ENCODE data around the gene MTX1. TPM values are rescaled to one million over a fixed set of nuclear protein-coding genes. Genes with fewer than 3 reads are reported as not detected.
A peak's percentile ranks its signal among the peaks of the same experiment; 100 is the strongest.

MTX1 gene
- total RNA-seq, 4 donors from 2014 or later: 34.1 to 52.8 (median 38.0) TPM

- no peak overlapping the region for H3K27ac ChIP-seq (replicated peaks in 1 of 4)
- H3K27me3 ChIP-seq: peaks cover 0 to 11% (median 10%) of the 10 kb centered on the region in 4 donors
- DNase-seq (ENCODE audit: extremely low spot score): peak; percentile 39
- WGBS: 77% methylated on average over 5 of the region's 5 CpGs
- no peaks in the 10 kb centered on the region for H3K9me3 ChIP-seq
- TF ChIP-seq CTCF (IDR thresholded peaks at IDR 0.05): no peak
- TF ChIP-seq EP300 (IDR thresholded peaks at IDR 0.05): no peak
- H3K36me3 ChIP-seq: peaks cover 0 to 26% (median 23%) of the 10 kb centered on the region in 4 donors
- intact Hi-C loops (cut with DNase I): no loop called here
- H3K4me3 ChIP-seq: no peak overlapping the region
- H3K4me1 ChIP-seq: peaks cover 37 to 54% (median 53%) of the 10 kb centered on the region in 4 donors
These were observed 39.0 kb upstream of the MTX1 start for GRCh38 chr1:155169541-155169940.

GRCh38 chr1:155170101-155170785, 38.3 kb upstream of the MTX1 start:
- H3K27me3 ChIP-seq: peaks cover 0 to 17% (median 14%) of the 10 kb centered on the region in 4 donors
- no peak for DNase-seq (ENCODE audit: extremely low spot score)
- H3K36me3 ChIP-seq: peaks cover 0 to 26% (median 23%) of the 10 kb centered on the region in 4 donors
- no peak overlapping the region for H3K4me3 ChIP-seq
- WGBS: 72% methylated on average over 2 of the region's 2 CpGs
- H3K27ac ChIP-seq (replicated peaks in 1 of 4): no peak overlapping the region
- intact Hi-C loops (cut with DNase I): loop anchor here (5.0 kb wide), 1 partner anchor 43 kb away; the partner anchor contains the start of gene EFNA1
- H3K9me3 ChIP-seq: no peaks in the 10 kb centered on the region
- H3K4me1 ChIP-seq: peaks cover 37 to 60% (median 55%) of the 10 kb centered on the region in 4 donors
- TF ChIP-seq EP300 (IDR thresholded peaks at IDR 0.05) (no peak), POLR2A (IDR thresholded peaks at IDR 0.05; ENCODE audit: low read depth) (no peak), CTCF (IDR thresholded peaks at IDR 0.05) (no peak), POLR2AphosphoS5 (IDR thresholded peaks at IDR 0.05) (no peak)

DNA sequence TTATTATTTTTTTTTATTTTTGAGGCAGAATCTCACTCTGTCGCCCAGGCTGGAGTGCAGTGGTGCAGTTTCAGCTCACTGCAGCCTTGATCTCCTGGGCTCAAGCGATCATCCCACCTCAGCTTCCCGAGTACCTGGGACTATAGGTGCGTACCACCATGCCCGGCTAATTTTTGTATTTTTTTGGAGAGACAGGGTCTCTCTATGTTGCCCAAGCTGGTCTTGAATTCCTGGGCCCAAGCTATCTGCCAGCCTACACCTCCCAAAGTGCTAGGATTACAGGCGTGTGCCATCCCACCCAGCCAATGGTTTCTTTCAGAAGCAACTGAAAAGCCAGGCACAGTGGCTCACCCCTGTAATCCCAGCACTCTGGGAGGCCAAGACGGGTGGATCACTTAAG, 37.7 kb upstream of the MTX1 start:
- whole genome bisulfite sequencing: 88% methylated on average over 7 of the region's 7 CpGs
- TF ChIP-seq EP300 (IDR thresholded peaks at IDR 0.05) (no peak), POLR2AphosphoS5 (IDR thresholded peaks at IDR 0.05) (no peak), CTCF (IDR thresholded peaks at IDR 0.05) (no peak), POLR2A (IDR thresholded peaks at IDR 0.05; ENCODE audit: low read depth) (no peak)
- no peak overlapping the region for H3K27ac ChIP-seq (replicated peaks in 1 of 4)
- no peak for DNase-seq (ENCODE audit: extremely low spot score)
- intact Hi-C loops (cut with DNase I): loop anchor here (5.0 kb wide), 1 partner anchor 44 kb away; the partner anchor contains the start of gene EFNA1
- H3K4me1 ChIP-seq: peaks cover 37 to 60% (median 53%) of the 10 kb centered on the region in 4 donors
- peaks cover 0 to 26% (median 23%) of the 10 kb centered on the region in 4 donors for H3K36me3 ChIP-seq
- H3K4me3 ChIP-seq: no peak overlapping the region
- H3K27me3 ChIP-seq: peaks cover 0 to 23% (median 14%) of the 10 kb centered on the region in 4 donors
- no peaks in the 10 kb centered on the region for H3K9me3 ChIP-seq

DNA sequence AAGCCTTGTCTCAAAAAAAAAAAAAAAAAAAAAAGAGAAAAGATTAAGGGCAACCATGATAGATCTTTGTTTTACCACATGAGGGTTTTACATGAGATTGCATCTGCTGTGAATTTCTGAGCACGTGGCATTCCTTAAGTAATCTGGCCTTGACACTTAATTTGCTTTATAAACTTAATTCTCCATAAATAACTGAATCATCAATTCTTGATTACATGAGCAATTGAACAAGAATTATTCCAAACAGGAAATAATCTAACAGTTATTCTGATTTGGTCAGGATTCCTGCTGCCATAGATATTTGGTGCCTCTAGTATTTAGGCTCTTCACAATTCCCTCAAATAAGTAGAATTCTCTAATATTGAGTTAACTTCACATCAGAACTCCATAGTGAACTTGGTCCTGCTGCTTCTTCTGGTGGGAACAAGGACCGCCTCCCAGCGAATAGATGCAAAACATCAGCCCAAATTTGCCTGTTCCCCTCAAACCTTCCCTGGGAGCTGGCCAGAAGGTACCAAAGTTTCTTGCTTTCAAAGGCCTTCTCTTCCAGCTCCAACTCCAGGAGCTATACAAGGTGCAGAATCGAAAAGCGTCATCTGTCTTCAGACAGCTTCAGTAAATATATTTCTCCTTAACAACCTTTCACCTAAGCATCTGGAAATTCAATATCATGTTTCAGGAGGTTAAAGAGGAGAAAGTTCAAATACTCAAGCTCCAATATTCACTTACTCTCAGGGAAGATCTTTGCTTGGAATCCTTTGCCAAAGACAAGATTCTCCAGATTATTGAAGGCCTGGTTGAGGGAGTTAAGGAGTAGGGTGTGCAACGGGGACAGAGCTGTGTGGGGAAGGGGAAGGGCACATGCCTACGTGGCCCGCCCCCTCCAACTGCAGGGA, 36.4 kb upstream of the MTX1 start:
- Histone ChIP-seq H3K27ac (replicated peaks in 1 of 4) (peak overlapping the region; percentile 91 to 97 (median 94)), H3K27me3 (peaks cover 0 to 24% (median 14%) of the 10 kb centered on the region in 4 donors), H3K9me3 (no peaks in the 10 kb centered on the region), H3K36me3 (peaks cover 0 to 26% (median 23%) of the 10 kb centered on the region in 4 donors), H3K4me3 (peak overlapping the region; percentile 71 to 90 (median 84)), H3K4me1 (peaks cover 33 to 65% (median 49%) of the 10 kb centered on the region in 4 donors)
- peak; percentile 53 for DNase-seq (ENCODE audit: extremely low spot score)
- 37% methylated on average over 8 of the region's 8 CpGs for WGBS
- no peak for TF ChIP-seq CTCF (IDR thresholded peaks at IDR 0.05)
- no peak for TF ChIP-seq EP300 (IDR thresholded peaks at IDR 0.05)
- TF ChIP-seq POLR2AphosphoS5 (IDR thresholded peaks at IDR 0.05): no peak
- TF ChIP-seq POLR2A (IDR thresholded peaks at IDR 0.05; ENCODE audit: low read depth): no peak
- intact Hi-C loops (cut with DNase I): loop anchor here (5.0 kb wide), 1 partner anchor 45 kb away; the partner anchor contains the start of gene EFNA1

All from esophagus muscularis mucosa (tissue), 4 donors.